Gastrocnemius medialis (tissue), 4 donors: ENCODE data around the gene TAF1C.

Experiments used
- CTCF ChIP-seq, 5 experiments: fragments of 450-650 bp in 3 of 5; fragments of 200-600 bp in 2 of 5; sonication (generic) in 2 of 5; IDR thresholded peaks in 4 of 5; conservative IDR thresholded peaks in 1 of 5; 1 replicate in 4 of 5; 2 replicates in 1 of 5; pipeline ENCODE4 v1.5.1; 2016 to 2019; ENCODE audit warnings: antibody characterized with exemption in 5 of 5, mild to moderate bottlenecking in 3 of 5, moderate library complexity in 3 of 5
- POLR2A ChIP-seq, 2 donors: fragments of 450-650 bp; IDR thresholded peaks; one replicate each; pipeline ENCODE4 v1.6.1; 2017; ENCODE audit warnings: antibody characterized with exemption in 2 of 2, mild to moderate bottlenecking in 2 of 2, moderate library complexity in 2 of 2

GRCh38 chr16:84228256-84228838 is 41.5 kb upstream of the TAF1C start:
- no peak for TF ChIP-seq CTCF (IDR thresholded peaks at IDR 0.05 in 4 of 5, conservative IDR thresholded peaks at IDR 0.05 in 1 of 5)
- TF ChIP-seq POLR2A (IDR thresholded peaks at IDR 0.05), result no peak
